ENCODE results near the gene PRKCH.
A peak's percentile ranks its signal among the peaks of the same experiment; 100 is the strongest.

Gene PRKCH

GRCh38 chr14:61321385-61322010 lies at the start of gene PRKCH:
Gene PRKCH, plus strand, starts transcription at chr14:61321579. Its CDS starts 523 bp downstream, at chr14:61322102.
- peak; percentile 85 for DNase-seq

GRCh38 chr14:61277232-61277631 lies 44.1 kb upstream of the PRKCH start:
- no peak for DNase-seq

GRCh38 chr14:61277784-61278183 lies 43.6 kb upstream of the PRKCH start:
- no peak for DNase-seq

- DNase-seq: no peak
These were observed 42.3 kb upstream of the PRKCH start for GRCh38 chr14:61279082-61279481.

GRCh38 chr14:61280092-61280525 lies 41.3 kb upstream of the PRKCH start:
- no peak for DNase-seq

- DNase-seq: peak; percentile 90
These were observed 40.7 kb upstream of the PRKCH start for GRCh38 chr14:61280526-61281185.

GRCh38 chr14:61281186-61281947 lies 40.0 kb upstream of the PRKCH start, which contains the start of gene TMEM30B:
Gene TMEM30B, minus strand, starts transcription at chr14:61281338. Its CDS starts 191 bp downstream, at chr14:61281147.
- DNase-seq: peak; percentile 66

- no peak for DNase-seq
These were observed 39.5 kb upstream of the PRKCH start for GRCh38 chr14:61281948-61282275.

- DNase-seq: no peak
These were observed 38.6 kb upstream of the PRKCH start for GRCh38 chr14:61282746-61283145.

- no peak for DNase-seq
These were observed 37.4 kb upstream of the PRKCH start for GRCh38 chr14:61284001-61284400.

GRCh38 chr14:61285364-61285763 lies 36.0 kb upstream of the PRKCH start:
- DNase-seq: no peak

GRCh38 chr14:61287196-61287595 lies 34.2 kb upstream of the PRKCH start:
- no peak for DNase-seq

- no peak for DNase-seq
These were observed 33.2 kb upstream of the PRKCH start for GRCh38 chr14:61288228-61288627.

- DNase-seq: no peak
These were observed 32.7 kb upstream of the PRKCH start for GRCh38 chr14:61288720-61289119.

GRCh38 chr14:61290701-61291100 lies 30.7 kb upstream of the PRKCH start:
- DNase-seq: no peak

- no peak for DNase-seq
These were observed 25.2 kb upstream of the PRKCH start for GRCh38 chr14:61296151-61296550.

- no peak for DNase-seq
These were observed 24.5 kb upstream of the PRKCH start for GRCh38 chr14:61296719-61297502.

GRCh38 chr14:61297581-61297980 lies 23.8 kb upstream of the PRKCH start:
- no peak for DNase-seq

GRCh38 chr14:61298824-61299223 lies 22.6 kb upstream of the PRKCH start:
- no peak for DNase-seq

- DNase-seq: no peak
These were observed 21.2 kb upstream of the PRKCH start for GRCh38 chr14:61300209-61300608.

GRCh38 chr14:61300754-61301153 lies 20.6 kb upstream of the PRKCH start:
- DNase-seq: no peak

GRCh38 chr14:61304688-61305087 lies 16.7 kb upstream of the PRKCH start:
- no peak for DNase-seq

GRCh38 chr14:61308198-61308597 lies 13.2 kb upstream of the PRKCH start:
- DNase-seq: no peak

All from activated T-cell treated with anti-CD3 and anti-CD28 coated beads, Interleukin-2, amount 50 U/mL, for 1 hour (primary cell).